Activated naive CD4-positive, alpha-beta T cell treated with Interleukin-2 at 50 U/mL for 16 hours (primary cell): Measurements from ENCODE around the gene HBB.

ENCODE experiments used
- DNase-seq: peaks from one replicate; pipeline ENCODE4 v3.0.0-alpha.2; 2020

The HBB gene

GRCh38 chr11:5246772-5247471, 20.1 kb upstream of the HBB start:
- no peak for DNase-seq

- no peak for DNase-seq
Measured at GRCh38 chr11:5245155-5245554, 18.3 kb upstream of the HBB start.

- no peak for DNase-seq
Measured at GRCh38 chr11:5243816-5244180, 16.9 kb upstream of the HBB start.

GRCh38 chr11:5242933-5243815, 16.3 kb upstream of the HBB start:
- no peak for DNase-seq

- DNase-seq, result no peak
Measured at GRCh38 chr11:5242208-5242607, 15.3 kb upstream of the HBB start.

GRCh38 chr11:5241458-5241857, 14.6 kb upstream of the HBB start:
- no peak for DNase-seq

GRCh38 chr11:5240458-5240857, 13.6 kb upstream of the HBB start:
- no peak for DNase-seq

GRCh38 chr11:5240056-5240455, 13.2 kb upstream of the HBB start:
- DNase-seq, result no peak

GRCh38 chr11:5239046-5239445, 12.2 kb upstream of the HBB start:
- no peak for DNase-seq

- DNase-seq, result no peak
Measured at GRCh38 chr11:5238486-5238885, 11.6 kb upstream of the HBB start.

GRCh38 chr11:5237420-5237819, 10.5 kb upstream of the HBB start:
- no peak for DNase-seq

GRCh38 chr11:5235364-5236095, 8.7 kb upstream of the HBB start:
- DNase-seq, result no peak

GRCh38 chr11:5234381-5234834, 7.5 kb upstream of the HBB start, which contains the start of gene HBD:
TSS of gene HBD (minus strand) at chr11:5234483. CDS start at chr11:5234433, 50 bp downstream.
- no peak for DNase-seq

GRCh38 chr11:5233307-5233706, 6.4 kb upstream of the HBB start:
- no peak for DNase-seq

- no peak for DNase-seq
Measured at GRCh38 chr11:5232821-5233220, 6.0 kb upstream of the HBB start.

GRCh38 chr11:5232176-5232575, 5.3 kb upstream of the HBB start:
- DNase-seq, result no peak

- DNase-seq, result no peak
Measured at GRCh38 chr11:5231111-5231510, 4.2 kb upstream of the HBB start.

GRCh38 chr11:5230266-5230665, 3.4 kb upstream of the HBB start:
- DNase-seq, result no peak

GRCh38 chr11:5229796-5230195, 2.9 kb upstream of the HBB start:
- no peak for DNase-seq

- no peak for DNase-seq
Measured at GRCh38 chr11:5229356-5229755, 2.5 kb upstream of the HBB start.

GRCh38 chr11:5228124-5228523, 1.3 kb upstream of the HBB start:
- DNase-seq, result no peak

- no peak for DNase-seq
Measured at GRCh38 chr11:5227681-5228080, 810 bp upstream of the HBB start.

- no peak for DNase-seq
Measured at GRCh38 chr11:5225480-5225871, 1.4 kb downstream of the HBB start.
